Dendritic cell treated with granulocyte-macrophage colony-stimulating factor and Interleukin-4, amounts not matched to agents 40 ng/mL and 50 ng/mL, for 4 days (primary cell): ENCODE results near the gene CCDC92B.
A peak's percentile ranks its signal among the peaks of the same experiment; 100 is the strongest.

Experiments
- H3K27ac Mint-ChIP-seq: one replicate; pipeline ENCODE4 v1.8.0; 2022; ENCODE audit warnings: mild to moderate bottlenecking, mixed read lengths
- H3K27me3 Mint-ChIP-seq: one replicate; pipeline ENCODE4 v1.8.0; 2022; ENCODE audit warnings: mild to moderate bottlenecking, mixed read lengths
- H3K36me3 Mint-ChIP-seq: one replicate; pipeline ENCODE4 v1.8.0; 2022; ENCODE audit warnings: low read depth, mixed read lengths
- H3K4me1 Mint-ChIP-seq: one replicate; pipeline ENCODE4 v1.8.0; 2022; ENCODE audit warnings: low read depth, mixed read lengths
- H3K4me3 Mint-ChIP-seq: one replicate; pipeline ENCODE4 v1.8.0; 2022; ENCODE audit warnings: mild to moderate bottlenecking, moderate library complexity, mixed read lengths
- H3K9me3 Mint-ChIP-seq: one replicate; pipeline ENCODE4 v1.8.0; 2022; ENCODE audit warnings: mixed read lengths
- intact Hi-C: fragments of 100-400 bp; cut with micrococcal nuclease; formaldehyde crosslinking; loops from one replicate; pipeline ENCODE4 v1.15.0; 2022

The CCDC92B gene

DNA sequence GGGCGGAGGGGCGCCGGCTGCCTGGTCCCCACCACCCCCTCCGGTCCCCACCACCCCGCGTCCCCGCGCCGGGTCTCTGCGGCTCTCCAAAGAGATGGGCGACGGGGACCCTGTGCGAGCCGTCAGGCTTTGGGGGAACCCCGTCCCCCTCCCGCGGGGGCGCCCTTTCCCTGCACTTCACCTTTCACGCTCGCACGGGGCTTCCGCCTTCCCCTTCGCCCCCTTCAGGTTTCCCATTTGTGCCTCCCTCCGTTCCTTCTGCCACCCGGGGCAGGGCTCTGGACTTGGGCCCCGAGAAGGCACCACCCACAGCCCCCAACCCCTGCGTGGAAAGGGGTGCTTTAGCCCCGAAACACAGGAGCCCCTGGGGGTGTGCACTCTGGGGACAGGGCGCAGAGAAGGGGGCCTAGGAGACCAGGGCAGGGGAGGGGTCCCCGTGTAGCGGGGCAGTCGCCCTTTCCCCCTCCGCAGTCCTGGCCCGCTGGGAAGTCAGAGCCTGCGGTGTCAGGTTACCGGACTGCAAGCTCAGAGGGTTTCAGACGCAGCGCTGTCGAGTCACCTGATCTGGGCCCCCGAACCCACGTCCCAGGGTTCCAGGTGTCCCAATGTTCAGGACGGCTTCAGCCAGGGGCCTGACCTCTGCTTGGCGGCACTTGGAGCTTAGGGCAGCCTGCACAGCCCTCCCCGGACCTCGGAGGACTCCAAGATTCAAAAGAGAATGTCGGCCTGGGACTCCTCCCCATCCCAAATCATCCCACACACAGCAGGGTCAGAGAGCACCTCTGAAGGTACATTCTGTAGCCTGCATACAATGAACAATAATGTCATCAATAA is 6.7 kb upstream of the CCDC92B start:
- Mint-ChIP-seq H3K9me3 (no peaks in the 10 kb centered on the region), H3K27me3 (peaks cover 85% of the 10 kb centered on the region), H3K27ac (no peak overlapping the region), H3K4me3 (peak overlapping the region; percentile 68), H3K4me1 (peaks cover 5% of the 10 kb centered on the region), H3K36me3 (no peaks in the 10 kb centered on the region)
- intact Hi-C loops, result no loop called here

- H3K36me3 Mint-ChIP-seq, result no peaks in the 10 kb centered on the region
- peaks cover 5% of the 10 kb centered on the region for H3K4me1 Mint-ChIP-seq
- H3K4me3 Mint-ChIP-seq, result no peak overlapping the region
- intact Hi-C loops, result no loop called here
- no peak overlapping the region for H3K27ac Mint-ChIP-seq
- H3K27me3 Mint-ChIP-seq, result peaks cover 77% of the 10 kb centered on the region
- H3K9me3 Mint-ChIP-seq, result no peaks in the 10 kb centered on the region
These were observed 2.0 kb upstream of the CCDC92B start for GRCh38 chr17:2751491-2751890.

GRCh38 chr17:2750721-2751120 is 1.3 kb upstream of the CCDC92B start:
- Mint-ChIP-seq H3K27ac (no peak overlapping the region), H3K27me3 (peaks cover 75% of the 10 kb centered on the region)
- intact Hi-C loops, result no loop called here

GRCh38 chr17:2749784-2750181 is 331 bp upstream of the CCDC92B start:
- no peak overlapping the region for H3K4me3 Mint-ChIP-seq
- no peaks in the 10 kb centered on the region for H3K4me1 Mint-ChIP-seq
- intact Hi-C loops, result no loop called here
- H3K36me3 Mint-ChIP-seq, result no peaks in the 10 kb centered on the region
- H3K27me3 Mint-ChIP-seq, result peaks cover 75% of the 10 kb centered on the region
- H3K27ac Mint-ChIP-seq, result no peak overlapping the region
- H3K9me3 Mint-ChIP-seq, result no peaks in the 10 kb centered on the region

More at GRCh38 chr17:2750721-2751120, 1.3 kb upstream of the CCDC92B start:
- no peaks in the 10 kb centered on the region for H3K9me3 Mint-ChIP-seq
- H3K36me3 Mint-ChIP-seq, result no peaks in the 10 kb centered on the region
- H3K4me1 Mint-ChIP-seq, result no peaks in the 10 kb centered on the region
- H3K4me3 Mint-ChIP-seq, result no peak overlapping the region

DNA sequence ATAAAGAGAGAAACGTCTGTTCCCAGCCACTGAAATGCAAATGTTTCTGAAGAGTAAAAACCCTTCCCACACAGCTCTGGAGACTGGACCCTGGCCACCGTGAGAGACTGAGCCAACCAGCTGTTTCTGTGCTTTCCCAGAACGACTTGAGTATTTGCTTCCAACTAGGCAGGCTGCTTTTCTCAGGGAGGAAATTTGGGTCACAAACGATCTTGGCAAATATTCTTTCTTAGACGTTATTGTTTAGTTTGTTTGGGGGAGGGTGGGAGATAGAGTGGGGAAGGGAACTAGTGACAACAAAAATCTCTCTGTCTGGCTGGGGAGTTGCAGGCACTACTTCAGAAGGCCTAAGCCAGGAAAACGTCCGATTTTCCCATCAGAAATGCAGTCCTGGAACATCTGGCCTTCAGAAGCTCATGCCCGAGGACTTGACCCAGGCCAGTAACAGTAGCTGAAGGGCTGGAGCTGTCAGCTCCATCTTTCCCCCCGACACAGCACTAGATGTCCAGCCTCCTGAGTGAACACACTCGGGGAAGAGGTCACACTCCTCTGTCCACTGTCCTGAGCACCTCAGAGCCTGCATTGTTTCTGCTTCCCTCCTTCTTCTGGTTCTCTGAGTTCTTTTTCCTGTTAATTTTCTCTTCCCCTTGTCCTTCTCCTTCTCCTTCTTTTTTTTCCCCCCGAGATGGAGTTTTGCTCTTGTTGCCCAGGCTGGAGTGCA is 4.0 kb downstream of the CCDC92B start:
- Mint-ChIP-seq H3K36me3 (no peaks in the 10 kb centered on the region), H3K27me3 (peaks cover 50% of the 10 kb centered on the region), H3K27ac (no peak overlapping the region), H3K9me3 (no peaks in the 10 kb centered on the region), H3K4me1 (no peaks in the 10 kb centered on the region), H3K4me3 (no peak overlapping the region)
- intact Hi-C loops, result no loop called here

DNA sequence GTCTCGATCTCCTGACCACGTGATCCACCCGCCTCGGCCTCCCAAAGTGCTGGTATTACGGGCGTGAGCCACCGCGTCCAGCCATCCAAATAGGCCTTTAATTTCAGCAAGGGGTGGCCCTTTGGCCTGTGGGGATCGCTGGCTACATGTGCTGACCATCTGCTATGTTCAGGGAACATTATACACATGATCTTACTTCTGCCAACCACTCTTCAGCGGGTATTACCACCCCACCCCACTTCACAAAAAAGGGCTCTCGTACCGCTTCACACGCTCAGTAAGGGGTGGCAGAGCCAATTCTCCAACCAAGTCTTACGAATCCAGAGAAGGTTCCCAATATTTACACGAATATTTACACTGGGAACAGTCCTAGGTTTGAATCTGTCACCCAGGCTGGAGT is 11.8 kb downstream of the CCDC92B start:
- Mint-ChIP-seq H3K27ac (no peak overlapping the region), H3K4me3 (no peak overlapping the region), H3K9me3 (no peaks in the 10 kb centered on the region), H3K4me1 (no peaks in the 10 kb centered on the region), H3K36me3 (no peaks in the 10 kb centered on the region), H3K27me3 (peaks cover 8% of the 10 kb centered on the region)
- intact Hi-C loops, result no loop called here

GRCh38 chr17:2736956-2737355 is 12.5 kb downstream of the CCDC92B start:
- peaks cover 10% of the 10 kb centered on the region for H3K27me3 Mint-ChIP-seq
- no peaks in the 10 kb centered on the region for H3K4me1 Mint-ChIP-seq
- no peaks in the 10 kb centered on the region for H3K9me3 Mint-ChIP-seq
- no peaks in the 10 kb centered on the region for H3K36me3 Mint-ChIP-seq
- no peak overlapping the region for H3K27ac Mint-ChIP-seq
- no peak overlapping the region for H3K4me3 Mint-ChIP-seq
- intact Hi-C loops, result no loop called here

GRCh38 chr17:2735896-2736295 is 13.6 kb downstream of the CCDC92B start:
- H3K4me1 Mint-ChIP-seq, result no peaks in the 10 kb centered on the region
- no peaks in the 10 kb centered on the region for H3K9me3 Mint-ChIP-seq
- no peaks in the 10 kb centered on the region for H3K36me3 Mint-ChIP-seq
- peaks cover 14% of the 10 kb centered on the region for H3K27me3 Mint-ChIP-seq
- H3K27ac Mint-ChIP-seq, result no peak overlapping the region
- H3K4me3 Mint-ChIP-seq, result no peak overlapping the region
- intact Hi-C loops, result no loop called here

GRCh38 chr17:2734939-2735338 is 14.5 kb downstream of the CCDC92B start:
- H3K27me3 Mint-ChIP-seq, result peaks cover 19% of the 10 kb centered on the region
- intact Hi-C loops, result no loop called here
- H3K4me1 Mint-ChIP-seq, result no peaks in the 10 kb centered on the region
- H3K36me3 Mint-ChIP-seq, result no peaks in the 10 kb centered on the region
- no peaks in the 10 kb centered on the region for H3K9me3 Mint-ChIP-seq
- no peak overlapping the region for H3K4me3 Mint-ChIP-seq
- H3K27ac Mint-ChIP-seq, result no peak overlapping the region

GRCh38 chr17:2731807-2732206 is 17.6 kb downstream of the CCDC92B start:
- Mint-ChIP-seq H3K9me3 (no peaks in the 10 kb centered on the region), H3K36me3 (no peaks in the 10 kb centered on the region), H3K27ac (no peak overlapping the region), H3K4me3 (no peak overlapping the region), H3K27me3 (peaks cover 39% of the 10 kb centered on the region), H3K4me1 (no peaks in the 10 kb centered on the region)
- intact Hi-C loops, result no loop called here

DNA sequence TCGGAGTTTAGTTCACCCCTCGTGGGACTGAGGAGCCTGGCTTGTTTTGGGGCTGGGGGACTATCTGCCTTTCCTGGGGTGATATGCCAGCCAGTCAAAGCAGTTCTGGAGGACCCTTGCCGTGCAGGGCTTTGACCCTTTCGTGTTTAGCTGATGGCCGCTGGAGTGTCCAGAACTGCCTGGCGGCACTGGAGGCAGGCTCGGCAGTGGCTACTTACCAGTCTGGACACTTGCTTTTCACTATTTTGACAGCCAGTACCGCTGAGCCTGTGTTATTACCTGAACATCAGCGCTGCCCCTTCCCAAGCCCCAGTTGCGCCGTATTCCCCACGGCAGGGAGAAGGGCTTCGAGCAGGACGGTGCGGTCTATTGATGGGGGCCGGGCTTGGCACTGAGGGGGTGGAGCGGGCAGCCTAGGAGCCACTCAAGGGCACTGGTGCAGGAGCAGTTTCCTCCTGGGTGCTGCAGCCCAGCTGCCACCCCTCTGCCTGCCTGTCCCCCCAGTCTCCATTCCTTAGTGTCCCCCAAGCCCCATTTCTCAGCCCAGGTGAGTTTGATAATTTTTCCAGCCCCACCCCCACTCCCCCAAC is 18.6 kb downstream of the CCDC92B start:
- H3K4me3 Mint-ChIP-seq, result no peak overlapping the region
- peaks cover 45% of the 10 kb centered on the region for H3K27me3 Mint-ChIP-seq
- intact Hi-C loops, result no loop called here
- no peaks in the 10 kb centered on the region for H3K4me1 Mint-ChIP-seq
- H3K9me3 Mint-ChIP-seq, result no peaks in the 10 kb centered on the region
- H3K36me3 Mint-ChIP-seq, result no peaks in the 10 kb centered on the region
- no peak overlapping the region for H3K27ac Mint-ChIP-seq

- H3K27ac Mint-ChIP-seq, result no peak overlapping the region
- H3K4me3 Mint-ChIP-seq, result no peak overlapping the region
- peaks cover 68% of the 10 kb centered on the region for H3K27me3 Mint-ChIP-seq
- no peaks in the 10 kb centered on the region for H3K9me3 Mint-ChIP-seq
- H3K4me1 Mint-ChIP-seq, result peaks cover 9% of the 10 kb centered on the region
- H3K36me3 Mint-ChIP-seq, result no peaks in the 10 kb centered on the region
- intact Hi-C loops, result no loop called here
These were observed 24.7 kb downstream of the CCDC92B start for GRCh38 chr17:2724784-2725164.

GRCh38 chr17:2723997-2724783 is 25.3 kb downstream of the CCDC92B start:
- H3K36me3 Mint-ChIP-seq, result no peaks in the 10 kb centered on the region
- peaks cover 66% of the 10 kb centered on the region for H3K27me3 Mint-ChIP-seq
- H3K4me3 Mint-ChIP-seq, result peak overlapping the region; percentile 61
- no peak overlapping the region for H3K27ac Mint-ChIP-seq
- H3K4me1 Mint-ChIP-seq, result peaks cover 14% of the 10 kb centered on the region
- intact Hi-C loops, result no loop called here
- H3K9me3 Mint-ChIP-seq, result no peaks in the 10 kb centered on the region
